ENCODE data around the gene ROM1.
A peak's percentile ranks its signal among the peaks of the same experiment; 100 is the strongest.

Gene ROM1

DNA sequence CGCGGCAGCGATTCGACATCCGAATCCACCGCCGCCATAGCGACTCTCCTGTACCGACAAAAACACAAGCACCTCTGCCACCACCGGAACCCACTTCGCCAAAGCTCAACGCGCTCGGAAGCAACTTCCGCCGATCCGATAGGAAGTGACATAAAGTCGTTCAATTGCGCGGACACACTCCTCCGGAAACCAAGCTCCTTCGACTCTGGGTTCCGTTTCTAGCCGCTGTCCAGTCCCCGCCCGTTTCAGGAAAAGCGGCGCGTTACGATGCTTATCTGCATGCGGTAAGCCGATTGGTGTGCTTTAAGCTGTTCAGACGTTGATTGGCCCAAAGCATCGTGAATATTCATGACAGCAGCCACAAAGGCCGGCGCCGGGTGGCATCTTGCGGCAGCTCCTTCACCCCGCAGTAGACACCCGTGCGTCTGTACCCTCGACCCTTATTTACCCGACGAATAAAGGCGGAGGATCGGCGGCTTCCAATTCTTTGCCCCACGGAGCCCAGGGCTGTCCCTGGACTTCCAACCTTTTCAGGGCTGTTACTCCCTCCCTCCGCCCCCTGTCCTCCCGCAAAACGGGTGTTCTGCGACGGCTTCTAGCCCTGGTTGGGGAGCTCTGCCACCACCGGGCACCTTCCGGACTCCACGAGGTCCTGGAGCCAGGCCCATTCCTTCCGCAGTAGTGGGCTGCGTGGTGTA lies 21.5 kb upstream of the ROM1 start, which contains the start of gene TUT1:
TUT1 (minus strand) TSS at position 76 of the 698 bp plus-strand sequence; CDS start at position 38, 38 bp downstream.
- peaks cover 29% of the 10 kb centered on the region for H3F3A ChIP-seq (ENCODE audit: insufficient read depth)
- H2AFZ ChIP-seq (ENCODE audit: low read depth, low read length, severe bottlenecking): peak within 1 kb of the TSS; percentile 54

DNA sequence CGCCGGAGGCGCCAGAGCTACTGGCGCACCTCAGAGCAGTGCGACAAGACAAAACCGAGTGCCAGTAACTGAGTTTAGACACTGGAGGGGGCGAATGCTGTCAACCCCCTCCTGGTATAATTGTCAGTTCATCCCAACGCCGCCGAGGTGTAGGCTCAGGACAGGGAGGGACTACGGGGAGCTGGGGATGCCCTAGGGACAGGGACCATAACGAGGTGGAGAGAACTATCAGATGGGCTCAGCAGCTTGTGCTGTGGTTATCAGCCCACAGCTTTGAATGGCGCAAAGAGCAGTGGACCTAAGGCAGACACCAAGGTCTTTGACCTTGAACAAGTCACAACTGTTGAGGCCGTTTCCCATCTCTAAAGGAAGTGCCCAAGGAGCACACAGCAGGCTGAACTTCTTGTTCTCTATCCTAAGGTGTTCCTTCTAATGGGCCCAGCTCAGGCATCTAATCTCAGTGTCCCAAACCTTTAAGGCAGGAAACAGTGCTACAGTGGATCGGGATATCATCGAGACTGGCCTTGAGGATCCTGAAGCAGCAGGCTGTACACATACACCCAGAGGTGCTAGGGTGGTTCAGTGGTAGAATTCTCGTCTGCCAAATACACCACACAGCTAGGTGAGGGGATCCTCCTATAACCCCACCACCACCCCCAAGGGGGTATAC lies 20.8 kb upstream of the ROM1 start:
- Histone ChIP-seq H3K9me2 (replicated peaks; ENCODE audit: insufficient read depth, low read length) (no peaks in the 10 kb centered on the region), H4K20me1 (ENCODE audit: low read depth, low read length) (no peaks in the 10 kb centered on the region), H3F3A (ENCODE audit: insufficient read depth) (peaks cover 29% of the 10 kb centered on the region), H3K27me3 (ENCODE audit: low read length) (no peaks in the 10 kb centered on the region), H3K9ac (ENCODE audit: low read length) (peak overlapping the region; percentile 73), H3K79me2 (ENCODE audit: insufficient read depth, low read length) (peaks cover 16% of the 10 kb centered on the region), H3K36me3 (ENCODE audit: low read length) (0 out of 2 replicates have a peak, but pooled peaks cover 3% of the 10 kb centered on the region), H3K9me3 (ENCODE audit: insufficient read depth, low read length) (no peaks in the 10 kb centered on the region), H3K4me2 (ENCODE audit: low read depth, low read length, poor library complexity, severe bottlenecking) (peak overlapping the region; percentile 83), H3K4me3 (ENCODE audit: insufficient read depth, low read length, poor library complexity, severe bottlenecking) (peak overlapping the region; percentile 58), H3K27ac (ENCODE audit: low read depth, low read length) (peak overlapping the region; percentile 79), H2AFZ (ENCODE audit: low read depth, low read length, severe bottlenecking) (peak overlapping the region; percentile 46)
- TF ChIP-seq, protein P1, sequence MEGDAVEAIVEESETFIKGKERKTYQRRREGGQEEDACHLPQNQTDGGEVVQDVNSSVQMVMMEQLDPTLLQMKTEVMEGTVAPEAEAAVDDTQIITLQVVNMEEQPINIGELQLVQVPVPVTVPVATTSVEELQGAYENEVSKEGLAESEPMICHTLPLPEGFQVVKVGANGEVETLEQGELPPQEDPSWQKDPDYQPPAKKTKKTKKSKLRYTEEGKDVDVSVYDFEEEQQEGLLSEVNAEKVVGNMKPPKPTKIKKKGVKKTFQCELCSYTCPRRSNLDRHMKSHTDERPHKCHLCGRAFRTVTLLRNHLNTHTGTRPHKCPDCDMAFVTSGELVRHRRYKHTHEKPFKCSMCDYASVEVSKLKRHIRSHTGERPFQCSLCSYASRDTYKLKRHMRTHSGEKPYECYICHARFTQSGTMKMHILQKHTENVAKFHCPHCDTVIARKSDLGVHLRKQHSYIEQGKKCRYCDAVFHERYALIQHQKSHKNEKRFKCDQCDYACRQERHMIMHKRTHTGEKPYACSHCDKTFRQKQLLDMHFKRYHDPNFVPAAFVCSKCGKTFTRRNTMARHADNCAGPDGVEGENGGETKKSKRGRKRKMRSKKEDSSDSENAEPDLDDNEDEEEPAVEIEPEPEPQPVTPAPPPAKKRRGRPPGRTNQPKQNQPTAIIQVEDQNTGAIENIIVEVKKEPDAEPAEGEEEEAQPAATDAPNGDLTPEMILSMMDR (IDR thresholded peaks at IDR 0.05; ENCODE audit: insufficient read depth, low read length, poor library complexity, severe bottlenecking): no peak
- no peak for TF ChIP-seq EZH2phosphoT487 (conservative IDR thresholded peaks at IDR 0.05; ENCODE audit: low read length)

More for the DNA sequence above, 21.5 kb upstream of the ROM1 start, which contains the start of gene TUT1:
- Histone ChIP-seq H3K9me3 (ENCODE audit: insufficient read depth, low read length) (no peaks in the 10 kb centered on the region), H4K20me1 (ENCODE audit: low read depth, low read length) (no peaks in the 10 kb centered on the region), H3K4me2 (ENCODE audit: low read depth, low read length, poor library complexity, severe bottlenecking) (peak within 1 kb of the TSS; percentile 93), H3K27ac (ENCODE audit: low read depth, low read length) (peak within 1 kb of the TSS; percentile 79), H3K27me3 (ENCODE audit: low read length) (no peaks in the 10 kb centered on the region), H3K36me3 (ENCODE audit: low read length) (0 out of 2 replicates have a peak, but pooled peaks cover 3% of the 10 kb centered on the region), H3K79me2 (ENCODE audit: insufficient read depth, low read length) (peaks cover 16% of the 10 kb centered on the region), H3K9ac (ENCODE audit: low read length) (peak within 1 kb of the TSS; percentile 92), H3K4me3 (ENCODE audit: insufficient read depth, low read length, poor library complexity, severe bottlenecking) (peak within 1 kb of the TSS; percentile 99), H3K9me2 (replicated peaks; ENCODE audit: insufficient read depth, low read length) (no peaks in the 10 kb centered on the region)
- TF ChIP-seq, protein P1 (IDR thresholded peaks at IDR 0.05; ENCODE audit: insufficient read depth, low read length, poor library complexity, severe bottlenecking): no peak
- TF ChIP-seq EZH2phosphoT487 (conservative IDR thresholded peaks at IDR 0.05; ENCODE audit: low read length): no peak

DNA sequence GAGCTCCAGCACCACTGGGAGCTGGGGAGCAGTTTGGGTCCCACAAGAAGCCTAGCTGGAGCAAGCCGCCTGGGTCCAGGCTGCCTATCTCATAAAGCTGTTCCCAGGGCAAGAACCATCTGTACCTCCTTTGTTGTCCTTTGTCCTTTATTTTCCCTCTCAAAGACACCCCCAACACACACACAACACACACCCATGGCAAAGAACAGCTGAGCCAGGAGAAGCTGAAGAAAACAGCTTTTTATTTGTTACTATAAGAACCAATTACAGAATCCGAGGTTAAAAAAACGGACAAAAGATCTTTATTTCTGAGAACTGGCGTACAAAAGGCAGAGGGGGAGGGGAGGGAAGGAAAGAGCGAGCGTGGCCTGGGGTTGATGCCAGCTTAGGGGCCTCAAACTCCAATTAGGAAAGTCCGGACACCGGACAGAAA lies 20.1 kb upstream of the ROM1 start:
- Histone ChIP-seq H3K27me3 (ENCODE audit: low read length) (no peaks in the 10 kb centered on the region), H3K36me3 (ENCODE audit: low read length) (no peaks in the 10 kb centered on the region), H3K9me2 (replicated peaks; ENCODE audit: insufficient read depth, low read length) (no peaks in the 10 kb centered on the region), H3K4me2 (ENCODE audit: low read depth, low read length, poor library complexity, severe bottlenecking) (no peak overlapping the region), H2AFZ (ENCODE audit: low read depth, low read length, severe bottlenecking) (no peak overlapping the region), H3K79me2 (ENCODE audit: insufficient read depth, low read length) (peaks cover 16% of the 10 kb centered on the region), H3K9me3 (ENCODE audit: insufficient read depth, low read length) (no peaks in the 10 kb centered on the region), H3K27ac (ENCODE audit: low read depth, low read length) (peak overlapping the region; percentile 79; the same call in 1 of the 2 replicates), H3K9ac (ENCODE audit: low read length) (peak overlapping the region; percentile 73), H3F3A (ENCODE audit: insufficient read depth) (peaks cover 29% of the 10 kb centered on the region), H3K4me3 (ENCODE audit: insufficient read depth, low read length, poor library complexity, severe bottlenecking) (no peak overlapping the region), H4K20me1 (ENCODE audit: low read depth, low read length) (no peaks in the 10 kb centered on the region)
- no peak for TF ChIP-seq EZH2phosphoT487 (conservative IDR thresholded peaks at IDR 0.05; ENCODE audit: low read length)
- TF ChIP-seq, protein P1 (IDR thresholded peaks at IDR 0.05; ENCODE audit: insufficient read depth, low read length, poor library complexity, severe bottlenecking): no peak

All from SU-DHL-6 (cell line).